Measurements from ENCODE around the gene OTOF.
A peak's percentile ranks its signal among the peaks of the same experiment; 100 is the strongest.

Gene OTOF

DNA sequence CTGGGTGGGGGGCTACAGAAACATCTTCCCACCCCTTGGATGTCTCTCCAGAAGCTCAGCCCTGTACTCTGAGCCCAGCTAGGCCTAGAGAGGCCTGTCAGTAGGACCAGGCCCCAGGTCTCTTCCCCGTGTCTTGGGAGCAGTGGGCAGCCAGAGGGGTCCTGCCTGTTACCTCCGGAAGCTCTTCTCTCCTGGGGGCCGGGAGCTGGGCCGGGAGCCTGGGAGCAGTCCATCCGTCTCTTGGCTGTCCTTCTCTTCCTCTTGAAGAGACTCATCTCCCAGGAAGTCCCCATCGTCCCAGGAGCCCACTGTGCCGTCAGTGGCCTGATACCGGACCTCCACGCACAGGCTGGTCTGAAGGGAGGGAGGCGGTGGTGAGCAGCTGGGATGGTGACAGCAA is 38.3 kb upstream of the OTOF start:
- no peaks in the 10 kb centered on the region for H3K36me3 ChIP-seq (ENCODE audit: insufficient read depth, low read length)
- no peaks in the 10 kb centered on the region for H3K27me3 ChIP-seq (ENCODE audit: insufficient read depth, low read length)
- no peak overlapping the region for H3K27ac ChIP-seq (ENCODE audit: low read depth, low read length)
- no peaks in the 10 kb centered on the region for H3K9me3 ChIP-seq (ENCODE audit: insufficient read depth, low read depth, low read length)
- no peak overlapping the region for H3K4me3 ChIP-seq (ENCODE audit: low read length)
- no peaks in the 10 kb centered on the region for H3K4me1 ChIP-seq (ENCODE audit: insufficient read depth, low read length)
- no peak overlapping the region for H3K9ac ChIP-seq (ENCODE audit: low read depth, low read length)
- 90% methylated on average over 10 of the region's 10 CpGs for WGBS

DNA sequence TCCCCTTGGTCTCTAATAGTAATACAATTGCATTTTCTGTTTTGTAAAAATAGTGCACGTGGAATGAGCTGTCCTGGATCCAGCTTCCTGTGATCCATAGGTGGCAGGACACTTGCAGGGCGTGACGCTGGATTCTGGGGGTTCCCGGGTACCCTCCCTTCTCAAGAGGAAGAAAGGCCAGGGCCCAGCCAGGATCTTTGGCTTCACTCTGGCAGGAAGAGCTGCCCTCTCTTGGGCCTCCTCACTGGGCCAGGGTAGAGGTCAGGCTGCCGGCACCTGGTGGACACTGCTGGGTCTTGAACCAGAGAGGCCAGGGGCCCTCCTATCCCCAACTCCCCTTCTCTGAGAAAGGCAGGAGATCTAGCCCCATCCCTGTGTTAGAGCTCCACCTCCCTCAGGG is 37.8 kb upstream of the OTOF start:
- Histone ChIP-seq H3K4me1 (ENCODE audit: insufficient read depth, low read length) (no peaks in the 10 kb centered on the region), H3K27me3 (ENCODE audit: insufficient read depth, low read length) (no peaks in the 10 kb centered on the region), H3K27ac (ENCODE audit: low read depth, low read length) (no peak overlapping the region), H3K9ac (ENCODE audit: low read depth, low read length) (no peak overlapping the region), H3K36me3 (ENCODE audit: insufficient read depth, low read length) (no peaks in the 10 kb centered on the region), H3K4me3 (ENCODE audit: low read length) (no peak overlapping the region), H3K9me3 (ENCODE audit: insufficient read depth, low read depth, low read length) (no peaks in the 10 kb centered on the region)
- 68% methylated on average over 5 of the region's 5 CpGs for WGBS

DNA sequence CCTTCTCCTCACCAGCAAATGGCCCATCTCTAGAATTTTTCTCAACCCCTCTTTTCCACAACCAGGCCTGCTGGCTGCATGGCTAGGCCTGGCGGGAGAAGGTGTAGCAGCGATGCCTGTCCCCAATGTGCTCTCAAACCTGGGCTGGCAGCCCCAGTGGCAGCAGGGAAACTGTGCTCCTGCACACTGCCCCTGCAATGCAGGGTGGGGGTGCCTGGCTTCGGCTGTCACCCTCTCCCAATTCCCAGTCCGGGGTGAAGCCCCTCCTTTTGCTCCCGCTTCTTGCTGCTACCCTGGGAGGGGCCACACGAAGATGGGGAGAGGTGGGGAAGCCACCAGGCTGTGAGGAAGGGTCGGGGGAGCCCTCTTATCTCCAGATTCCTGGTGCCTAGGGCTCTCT is 36.1 kb upstream of the OTOF start:
- Histone ChIP-seq H3K9ac (ENCODE audit: low read depth, low read length) (no peak overlapping the region), H3K4me3 (ENCODE audit: low read length) (no peak overlapping the region), H3K4me1 (ENCODE audit: insufficient read depth, low read length) (no peaks in the 10 kb centered on the region), H3K36me3 (ENCODE audit: insufficient read depth, low read length) (no peaks in the 10 kb centered on the region), H3K9me3 (ENCODE audit: insufficient read depth, low read depth, low read length) (no peaks in the 10 kb centered on the region), H3K27ac (ENCODE audit: low read depth, low read length) (no peak overlapping the region), H3K27me3 (ENCODE audit: insufficient read depth, low read length) (no peaks in the 10 kb centered on the region)
- WGBS: 94% methylated on average over 7 of the region's 7 CpGs

DNA sequence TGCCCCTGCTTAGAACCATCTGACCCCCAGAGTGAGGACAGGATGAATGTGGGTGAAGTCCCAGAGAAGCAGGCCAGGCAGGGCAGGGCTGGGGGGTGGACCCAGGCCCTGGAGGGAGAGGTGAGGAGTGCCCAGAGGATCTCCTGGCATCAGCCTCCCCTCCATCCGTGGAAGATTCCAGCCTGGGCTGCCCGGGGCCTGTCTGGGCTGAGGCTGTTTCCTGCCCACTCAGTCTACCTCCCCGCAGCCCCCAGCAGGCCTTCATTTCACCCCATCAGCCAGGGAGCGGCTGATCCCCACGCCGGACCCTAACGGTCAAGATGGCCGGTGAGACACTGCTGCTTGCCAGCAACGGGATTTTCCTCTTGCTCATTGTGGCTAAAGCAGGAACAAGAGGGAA is 35.3 kb upstream of the OTOF start:
- Histone ChIP-seq H3K36me3 (ENCODE audit: insufficient read depth, low read length) (no peaks in the 10 kb centered on the region), H3K27ac (ENCODE audit: low read depth, low read length) (no peak overlapping the region), H3K9me3 (ENCODE audit: insufficient read depth, low read depth, low read length) (no peaks in the 10 kb centered on the region), H3K27me3 (ENCODE audit: insufficient read depth, low read length) (no peaks in the 10 kb centered on the region), H3K9ac (ENCODE audit: low read depth, low read length) (no peak overlapping the region), H3K4me1 (ENCODE audit: insufficient read depth, low read length) (no peaks in the 10 kb centered on the region), H3K4me3 (ENCODE audit: low read length) (no peak overlapping the region)
- 91% methylated on average over 9 of the region's 9 CpGs for WGBS

DNA sequence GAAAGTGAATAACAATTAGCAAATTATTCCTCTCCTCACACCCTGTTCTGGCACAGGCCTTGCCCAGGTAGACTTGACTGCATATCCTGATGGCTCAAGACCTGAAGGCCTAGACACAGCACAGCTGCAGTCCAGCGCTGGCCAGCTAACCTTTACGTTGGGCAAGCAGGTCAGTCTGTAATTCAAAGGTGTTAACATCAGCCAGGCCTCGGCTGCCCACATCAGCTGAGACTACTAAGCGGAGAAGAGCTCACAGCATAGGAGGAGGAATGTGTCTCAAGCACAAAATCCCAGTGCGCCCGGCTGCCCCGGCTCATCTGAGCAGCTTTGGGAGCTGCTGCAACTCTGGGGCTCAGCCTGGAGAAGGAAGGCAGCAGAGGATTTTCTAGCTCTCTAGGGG is 33.5 kb upstream of the OTOF start:
- H3K4me1 ChIP-seq (ENCODE audit: insufficient read depth, low read length): no peaks in the 10 kb centered on the region
- H3K9ac ChIP-seq (ENCODE audit: low read depth, low read length): no peak overlapping the region
- no peaks in the 10 kb centered on the region for H3K27me3 ChIP-seq (ENCODE audit: insufficient read depth, low read length)
- no peaks in the 10 kb centered on the region for H3K36me3 ChIP-seq (ENCODE audit: insufficient read depth, low read length)
- 91% methylated on average over 7 of the region's 7 CpGs for WGBS
- no peak overlapping the region for H3K27ac ChIP-seq (ENCODE audit: low read depth, low read length)
- no peak overlapping the region for H3K4me3 ChIP-seq (ENCODE audit: low read length)
- H3K9me3 ChIP-seq (ENCODE audit: insufficient read depth, low read depth, low read length): no peaks in the 10 kb centered on the region

DNA sequence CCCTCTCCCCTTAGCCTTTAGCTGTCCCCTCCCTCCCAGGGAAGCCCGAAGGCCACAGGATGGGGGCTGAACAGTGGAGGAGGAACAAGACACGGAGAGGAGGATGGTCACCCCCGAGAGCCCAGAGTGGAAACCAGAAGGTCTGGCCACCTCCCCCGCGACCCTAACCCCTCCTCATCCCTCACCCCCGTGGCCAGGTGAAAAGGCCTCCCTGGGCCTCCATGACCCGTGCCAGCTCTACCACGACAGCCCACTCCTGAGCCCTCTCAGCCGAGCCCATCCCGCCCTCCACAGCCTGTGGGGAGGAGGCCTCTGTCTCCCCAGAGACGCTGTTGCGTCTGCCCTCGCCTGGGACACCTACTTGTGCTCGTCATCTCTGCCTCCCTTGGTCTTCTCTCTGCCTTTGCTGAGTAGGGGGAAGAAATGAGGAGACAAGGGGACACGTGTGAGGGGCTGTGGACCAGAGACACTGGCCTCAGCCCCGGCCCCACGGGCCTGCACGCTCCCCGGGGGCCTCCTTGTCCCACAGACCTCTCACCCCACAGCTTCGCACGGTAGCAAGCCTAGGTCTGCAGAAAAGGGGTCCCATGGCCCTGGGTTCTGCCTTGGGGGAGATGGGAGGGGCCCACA is 32.5 kb upstream of the OTOF start:
- H3K4me3 ChIP-seq (ENCODE audit: low read length): no peak overlapping the region
- no peaks in the 10 kb centered on the region for H3K36me3 ChIP-seq (ENCODE audit: insufficient read depth, low read length)
- H3K27ac ChIP-seq (ENCODE audit: low read depth, low read length): no peak overlapping the region
- no peak overlapping the region for H3K9ac ChIP-seq (ENCODE audit: low read depth, low read length)
- no peaks in the 10 kb centered on the region for H3K4me1 ChIP-seq (ENCODE audit: insufficient read depth, low read length)
- H3K9me3 ChIP-seq (ENCODE audit: insufficient read depth, low read depth, low read length): no peaks in the 10 kb centered on the region
- 93% methylated on average over 20 of the region's 21 CpGs for WGBS
- no peaks in the 10 kb centered on the region for H3K27me3 ChIP-seq (ENCODE audit: insufficient read depth, low read length)

DNA sequence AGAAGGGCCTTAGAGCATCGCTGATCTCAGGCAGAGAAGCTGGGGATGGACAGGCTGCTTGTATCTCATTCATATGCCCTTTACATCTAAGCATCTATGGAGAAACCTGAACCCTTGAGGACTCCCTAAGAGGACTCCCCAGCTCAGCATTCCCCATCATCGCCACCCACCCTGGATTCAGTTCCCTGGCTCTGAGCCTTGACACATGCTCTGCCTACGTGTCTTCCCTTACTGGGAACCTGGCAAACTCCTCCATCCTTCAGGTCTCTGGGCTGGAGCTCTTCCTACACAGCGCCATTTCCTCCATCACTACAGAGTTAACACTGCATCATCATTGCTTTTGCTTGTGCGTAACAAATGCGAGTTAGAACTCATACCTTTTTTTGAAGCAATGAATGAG is 31.2 kb upstream of the OTOF start:
- H3K4me3 ChIP-seq (ENCODE audit: low read length): no peak overlapping the region
- H3K27ac ChIP-seq (ENCODE audit: low read depth, low read length): no peak overlapping the region
- 91% methylated on average over 6 of the region's 6 CpGs for WGBS
- H3K27me3 ChIP-seq (ENCODE audit: insufficient read depth, low read length): peaks cover 6% of the 10 kb centered on the region
- no peaks in the 10 kb centered on the region for H3K36me3 ChIP-seq (ENCODE audit: insufficient read depth, low read length)
- no peaks in the 10 kb centered on the region for H3K4me1 ChIP-seq (ENCODE audit: insufficient read depth, low read length)
- no peak overlapping the region for H3K9ac ChIP-seq (ENCODE audit: low read depth, low read length)
- H3K9me3 ChIP-seq (ENCODE audit: insufficient read depth, low read depth, low read length): no peaks in the 10 kb centered on the region

DNA sequence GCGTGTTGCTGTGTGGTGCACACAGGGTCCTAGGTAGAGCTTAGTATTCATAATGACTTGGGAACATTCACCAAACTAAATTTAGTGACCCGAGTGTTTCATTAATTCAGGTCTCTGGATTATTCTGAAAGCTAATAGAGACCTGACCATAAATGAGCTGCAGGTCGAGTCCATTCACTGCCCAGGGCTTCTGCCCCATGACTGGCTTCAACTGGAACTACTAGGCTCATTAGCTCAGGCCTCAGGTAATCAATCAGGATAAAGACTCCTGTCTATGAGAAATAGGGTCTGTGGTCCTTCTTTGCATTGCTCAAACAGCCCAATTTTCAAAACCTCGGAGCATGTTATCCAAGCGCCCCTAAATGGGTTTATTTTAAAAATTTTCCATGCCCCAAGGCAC is 30.0 kb upstream of the OTOF start:
- Histone ChIP-seq H3K4me1 (ENCODE audit: insufficient read depth, low read length) (no peaks in the 10 kb centered on the region), H3K4me3 (ENCODE audit: low read length) (no peak overlapping the region), H3K27ac (ENCODE audit: low read depth, low read length) (no peak overlapping the region), H3K27me3 (ENCODE audit: insufficient read depth, low read length) (peaks cover 12% of the 10 kb centered on the region), H3K36me3 (ENCODE audit: insufficient read depth, low read length) (no peaks in the 10 kb centered on the region), H3K9me3 (ENCODE audit: insufficient read depth, low read depth, low read length) (no peaks in the 10 kb centered on the region), H3K9ac (ENCODE audit: low read depth, low read length) (no peak overlapping the region)
- WGBS: 91% methylated on average over 5 of the region's 5 CpGs

DNA sequence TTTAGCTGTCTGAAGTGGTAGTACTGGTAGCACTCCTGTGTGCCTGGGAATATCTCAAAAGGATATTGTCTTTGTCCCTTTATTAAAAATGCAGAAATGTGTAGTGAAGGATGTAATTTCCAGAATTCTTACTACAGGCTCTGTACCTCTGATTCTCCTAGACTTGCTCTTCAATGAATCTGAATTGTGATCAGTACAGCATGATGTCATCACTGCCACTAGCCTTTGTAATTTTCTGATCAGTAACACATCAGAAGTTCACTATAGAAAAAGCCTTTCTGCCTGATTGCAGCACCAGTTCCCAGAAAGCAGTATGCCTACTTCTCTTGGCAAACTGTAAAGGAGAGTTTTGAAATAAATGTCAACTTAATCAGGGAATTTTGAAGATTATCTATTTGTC is 29.2 kb upstream of the OTOF start:
- Histone ChIP-seq H3K9ac (ENCODE audit: low read depth, low read length) (no peak overlapping the region), H3K36me3 (ENCODE audit: insufficient read depth, low read length) (no peaks in the 10 kb centered on the region), H3K27me3 (ENCODE audit: insufficient read depth, low read length) (peaks cover 12% of the 10 kb centered on the region), H3K9me3 (ENCODE audit: insufficient read depth, low read depth, low read length) (no peaks in the 10 kb centered on the region), H3K4me1 (ENCODE audit: insufficient read depth, low read length) (no peaks in the 10 kb centered on the region), H3K27ac (ENCODE audit: low read depth, low read length) (no peak overlapping the region), H3K4me3 (ENCODE audit: low read length) (no peak overlapping the region)

DNA sequence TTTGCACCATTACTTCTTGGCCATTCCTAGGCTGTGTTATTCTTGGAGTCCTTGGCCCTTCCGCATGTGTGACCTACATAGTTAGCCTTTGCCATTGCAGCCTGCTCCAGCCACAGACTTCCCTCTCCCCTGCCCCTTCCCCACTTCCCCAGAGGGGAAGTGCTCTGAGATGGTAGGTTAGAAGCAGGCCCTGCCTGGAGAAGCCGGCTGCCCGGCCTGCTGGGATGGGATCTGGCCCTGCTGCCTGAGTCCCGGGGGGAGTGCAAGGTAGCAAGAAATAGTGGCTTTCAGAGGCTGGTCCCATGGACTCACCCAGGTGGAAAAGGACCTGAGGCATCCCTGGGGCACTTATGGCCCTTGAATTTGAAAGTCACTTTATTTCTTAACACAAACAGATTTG is 28.4 kb upstream of the OTOF start:
- H3K4me3 ChIP-seq (ENCODE audit: low read length): no peak overlapping the region
- H3K9ac ChIP-seq (ENCODE audit: low read depth, low read length): no peak overlapping the region
- H3K27me3 ChIP-seq (ENCODE audit: insufficient read depth, low read length): peaks cover 12% of the 10 kb centered on the region
- 92% methylated on average over 4 of the region's 4 CpGs for WGBS
- no peak overlapping the region for H3K27ac ChIP-seq (ENCODE audit: low read depth, low read length)
- no peaks in the 10 kb centered on the region for H3K4me1 ChIP-seq (ENCODE audit: insufficient read depth, low read length)
- no peaks in the 10 kb centered on the region for H3K9me3 ChIP-seq (ENCODE audit: insufficient read depth, low read depth, low read length)
- H3K36me3 ChIP-seq (ENCODE audit: insufficient read depth, low read length): no peaks in the 10 kb centered on the region

DNA sequence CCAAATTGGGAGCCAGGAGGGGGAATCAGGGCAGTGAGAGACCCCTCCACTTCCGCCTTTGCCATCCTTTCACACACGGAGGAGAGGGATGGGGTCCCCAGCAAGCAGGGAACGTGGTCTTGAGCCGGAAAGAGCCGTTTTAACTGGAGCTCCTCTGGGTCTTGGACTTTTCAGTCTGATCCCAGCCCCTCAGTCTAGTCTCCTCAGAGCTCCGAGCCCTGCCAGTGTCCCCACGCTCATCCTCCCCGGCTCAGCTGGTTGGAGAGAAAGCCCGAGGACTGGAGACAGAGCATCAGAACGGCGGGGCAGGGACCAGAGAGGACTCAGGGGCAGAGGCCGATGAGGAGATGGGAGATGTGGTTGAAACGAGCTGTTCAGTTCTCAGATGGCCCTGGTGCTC is 26.1 kb upstream of the OTOF start:
- Histone ChIP-seq H3K9ac (ENCODE audit: low read depth, low read length) (no peak overlapping the region; the same call in 1 of the 2 replicates), H3K9me3 (ENCODE audit: insufficient read depth, low read depth, low read length) (no peaks in the 10 kb centered on the region), H3K36me3 (ENCODE audit: insufficient read depth, low read length) (no peaks in the 10 kb centered on the region), H3K4me1 (ENCODE audit: insufficient read depth, low read length) (no peaks in the 10 kb centered on the region), H3K27me3 (ENCODE audit: insufficient read depth, low read length) (peaks cover 12% of the 10 kb centered on the region), H3K4me3 (ENCODE audit: low read length) (peak overlapping the region; percentile 58), H3K27ac (ENCODE audit: low read depth, low read length) (no peak overlapping the region)
- 82% methylated on average over 13 of the region's 13 CpGs for WGBS

DNA sequence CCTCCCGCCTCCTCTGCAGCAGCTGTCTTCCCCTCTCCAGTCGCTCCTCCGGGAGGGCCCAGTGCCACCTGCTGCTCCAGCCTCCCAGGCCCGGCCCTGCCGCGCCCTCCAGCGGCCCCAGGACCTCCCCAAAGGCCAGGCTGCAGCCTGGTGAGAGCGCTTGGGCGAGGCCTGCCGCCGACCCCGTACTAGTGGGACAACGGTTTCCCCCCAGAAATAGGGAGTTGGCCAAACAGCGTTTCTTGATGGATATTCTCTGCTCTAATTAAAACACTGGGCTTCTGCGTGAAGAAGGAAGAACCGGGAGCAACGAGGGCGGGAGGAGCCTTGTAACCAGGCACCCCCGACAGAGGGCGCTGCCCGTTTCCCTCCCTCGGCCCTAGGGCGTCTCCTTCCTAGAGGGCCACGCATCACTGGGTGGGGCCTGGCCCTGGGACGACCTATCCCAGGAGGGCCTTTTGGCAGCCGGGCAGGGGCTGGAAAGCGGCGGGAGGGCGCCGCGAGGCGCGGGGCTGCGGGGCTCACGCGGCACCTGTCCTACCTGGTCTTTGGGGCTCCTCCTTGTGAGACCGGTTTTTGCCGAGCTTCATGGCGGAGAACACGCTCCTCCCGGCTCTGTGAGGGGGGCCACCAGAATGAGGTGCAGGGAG is 25.4 kb upstream of the OTOF start:
- Histone ChIP-seq H3K4me3 (ENCODE audit: low read length) (peak overlapping the region; percentile 58), H3K36me3 (ENCODE audit: insufficient read depth, low read length) (no peaks in the 10 kb centered on the region), H3K27ac (ENCODE audit: low read depth, low read length) (no peak overlapping the region), H3K4me1 (ENCODE audit: insufficient read depth, low read length) (no peaks in the 10 kb centered on the region), H3K27me3 (ENCODE audit: insufficient read depth, low read length) (peaks cover 12% of the 10 kb centered on the region), H3K9ac (ENCODE audit: low read depth, low read length) (peak overlapping the region; percentile 49; the same call in 1 of the 2 replicates), H3K9me3 (ENCODE audit: insufficient read depth, low read depth, low read length) (no peaks in the 10 kb centered on the region)
- 15% methylated on average over 41 of the region's 41 CpGs for WGBS
